Calu3 (cell line): ENCODE measurements around the gene NPC1L1. TPM values are rescaled to one million over a fixed set of nuclear protein-coding genes. Genes with fewer than 3 reads are reported as not detected.

Source experiments
- BruUV-seq: library from RNA; stranded (reverse); fragments of 400-500 nt; replicated peaks from 2 replicates; lab custom pipeline; 2021; lab: Mats Ljungman, UMichigan
- CTCF ChIA-PET: fragments of 300-600 bp; sonication (Branson Sonifier 250); formaldehyde crosslinking; loops from one replicate; lab custom pipeline; 2022; ENCODE audit warnings: antibody characterized with exemption; lab: Charles Lee
- DNase-seq: peaks from one replicate; pipeline ENCODE4 v3.0.0; 2022
- H3K27ac Mint-ChIP-seq: one replicate; pipeline ENCODE4 v1.8.0; 2022; ENCODE audit warnings: mixed read lengths; ENCODE audit not compliant: unreplicated experiment
- H3K27me3 Mint-ChIP-seq: one replicate; pipeline ENCODE4 v1.8.0; 2022; ENCODE audit warnings: mixed read lengths; ENCODE audit not compliant: unreplicated experiment
- H3K36me3 Mint-ChIP-seq: one replicate; pipeline ENCODE4 v1.8.0; 2022; ENCODE audit warnings: mild to moderate bottlenecking, moderate library complexity, mixed read lengths; ENCODE audit not compliant: insufficient read depth, unreplicated experiment
- H3K4me1 Mint-ChIP-seq: one replicate; pipeline ENCODE4 v1.8.0; 2022; ENCODE audit warnings: mild to moderate bottlenecking, low read depth, mixed read lengths; ENCODE audit not compliant: unreplicated experiment
- H3K4me3 Mint-ChIP-seq: one replicate; pipeline ENCODE4 v1.8.0; 2022; ENCODE audit warnings: mild to moderate bottlenecking, low read depth, moderate library complexity, mixed read lengths; ENCODE audit not compliant: unreplicated experiment
- H3K9me3 Mint-ChIP-seq: one replicate; pipeline ENCODE4 v1.8.0; 2022; ENCODE audit warnings: low read depth, mixed read lengths; ENCODE audit not compliant: unreplicated experiment
- intact Hi-C: fragments of 100-400 bp; cut with micrococcal nuclease; formaldehyde crosslinking; loops from one replicate; pipeline ENCODE4 v1.10.0; 2022; ENCODE audit not compliant: unreplicated experiment
- total RNA-seq: library from RNA; stranded (reverse); gene quantifications from 2 replicates; pipeline ENCODE4 v1.2.3, GENCODE V29; 2022
- TF ChIP-seq, protein P1 (sequence below): fragments of 200-600 bp; IDR thresholded peaks from one replicate; pipeline ENCODE4 v1.8.0; 2022; ENCODE audit warnings: antibody characterized with exemption; ENCODE audit not compliant: unreplicated experiment

NPC1L1 gene
- total RNA-seq, 1 experiment from 2014 or later = 46.0 TPM

DNA sequence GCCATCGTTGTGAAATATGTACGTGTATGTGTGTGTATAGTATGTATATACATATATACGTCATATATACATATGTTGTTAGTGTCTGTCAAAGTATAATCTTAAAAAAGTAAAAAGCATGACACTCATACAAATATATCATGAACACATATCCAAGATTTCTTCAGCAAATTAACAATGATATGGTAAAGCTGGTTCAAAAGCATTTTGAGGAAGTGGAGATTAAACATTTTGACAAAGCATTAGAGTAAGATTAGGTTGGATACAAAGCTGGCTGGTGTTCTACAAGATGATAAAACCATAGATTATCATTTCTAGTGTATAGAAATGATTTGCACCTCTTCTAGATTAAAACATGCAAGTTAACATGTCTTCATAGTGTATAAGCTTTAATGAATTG, 49.9 kb downstream of the NPC1L1 start:
- no TSS peak for BruUV-seq
- CTCF ChIA-PET = interaction anchor here (0.8 to 1.0 kb wide), 3 partner anchors 15 to 74 kb away, joined by 3 read pairs; no protein-coding TSS in a partner anchor
- H3K27ac Mint-ChIP-seq = peak overlapping the region; percentile 97
- TF ChIP-seq, protein P1, sequence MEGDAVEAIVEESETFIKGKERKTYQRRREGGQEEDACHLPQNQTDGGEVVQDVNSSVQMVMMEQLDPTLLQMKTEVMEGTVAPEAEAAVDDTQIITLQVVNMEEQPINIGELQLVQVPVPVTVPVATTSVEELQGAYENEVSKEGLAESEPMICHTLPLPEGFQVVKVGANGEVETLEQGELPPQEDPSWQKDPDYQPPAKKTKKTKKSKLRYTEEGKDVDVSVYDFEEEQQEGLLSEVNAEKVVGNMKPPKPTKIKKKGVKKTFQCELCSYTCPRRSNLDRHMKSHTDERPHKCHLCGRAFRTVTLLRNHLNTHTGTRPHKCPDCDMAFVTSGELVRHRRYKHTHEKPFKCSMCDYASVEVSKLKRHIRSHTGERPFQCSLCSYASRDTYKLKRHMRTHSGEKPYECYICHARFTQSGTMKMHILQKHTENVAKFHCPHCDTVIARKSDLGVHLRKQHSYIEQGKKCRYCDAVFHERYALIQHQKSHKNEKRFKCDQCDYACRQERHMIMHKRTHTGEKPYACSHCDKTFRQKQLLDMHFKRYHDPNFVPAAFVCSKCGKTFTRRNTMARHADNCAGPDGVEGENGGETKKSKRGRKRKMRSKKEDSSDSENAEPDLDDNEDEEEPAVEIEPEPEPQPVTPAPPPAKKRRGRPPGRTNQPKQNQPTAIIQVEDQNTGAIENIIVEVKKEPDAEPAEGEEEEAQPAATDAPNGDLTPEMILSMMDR = no peak
- H3K27me3 Mint-ChIP-seq = no peaks in the 10 kb centered on the region
- H3K9me3 Mint-ChIP-seq = no peaks in the 10 kb centered on the region
- H3K4me1 Mint-ChIP-seq = peaks cover 34% of the 10 kb centered on the region
- peak overlapping the region; percentile 87 for H3K4me3 Mint-ChIP-seq
- intact Hi-C loops = loop anchor here (2.0 kb wide), 1 partner anchor 72 kb away; no protein-coding TSS in a partner anchor
- no peak for DNase-seq
- peaks cover 20% of the 10 kb centered on the region for H3K36me3 Mint-ChIP-seq

DNA sequence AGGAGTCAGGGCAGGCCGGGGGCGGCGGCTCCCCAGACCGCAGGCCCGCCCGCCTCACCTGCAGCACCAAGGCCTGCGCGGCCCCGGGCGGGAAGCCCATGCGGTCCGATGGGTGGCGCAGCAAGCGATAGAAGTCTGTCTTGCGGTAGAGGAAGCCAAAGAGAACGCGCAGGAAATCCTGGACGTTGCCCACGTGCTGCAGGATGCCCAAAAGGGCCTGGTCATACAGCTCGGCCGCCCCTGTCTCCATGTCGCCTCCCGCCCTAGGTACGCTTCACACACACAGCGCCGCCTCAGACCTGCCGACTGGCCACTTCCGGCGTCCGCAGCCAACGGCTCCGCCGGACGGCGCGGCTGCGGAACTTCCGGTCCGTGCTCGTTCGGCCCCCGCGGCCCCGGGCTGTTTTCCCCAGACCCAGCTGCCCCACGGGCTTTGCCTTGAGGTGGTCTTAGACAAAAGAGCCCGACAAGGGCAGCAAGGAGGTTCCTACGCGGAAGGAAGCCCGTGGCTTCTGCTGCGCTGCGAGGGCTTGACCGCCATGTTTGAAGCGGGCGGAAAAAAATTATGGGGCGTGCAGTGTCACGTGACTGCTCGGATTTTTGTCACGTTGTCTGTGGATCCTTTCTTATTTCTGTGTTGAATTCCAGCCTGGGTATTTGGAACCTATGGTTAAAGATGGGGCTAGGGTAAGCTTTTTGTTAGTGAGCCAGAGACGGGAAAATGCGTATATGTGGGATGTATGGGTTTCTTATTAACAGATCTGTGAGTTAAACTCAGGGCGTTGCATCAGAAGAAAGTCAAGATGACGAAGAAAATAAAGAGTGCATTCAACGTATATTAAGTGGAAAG, 50.6 kb downstream of the NPC1L1 start, which contains the start of gene NUDCD3:
TSS of gene NUDCD3 (minus strand) at position 308 of the 850 bp plus-strand sequence. CDS start at position 250, 58 bp downstream.
- TF ChIP-seq, protein P1 = no peak
- CTCF ChIA-PET = interaction anchor here (0.6 to 1.3 kb wide), 9 partner anchors 13 to 625 kb away, joined by 3 to 5 read pairs (median 3); no protein-coding TSS in a partner anchor
- Mint-ChIP-seq H3K27ac (peak within 1 kb of the TSS; percentile 97), H3K9me3 (no peaks in the 10 kb centered on the region), H3K27me3 (no peaks in the 10 kb centered on the region), H3K4me1 (peaks cover 39% of the 10 kb centered on the region), H3K4me3 (peak within 1 kb of the TSS; percentile 87), H3K36me3 (peaks cover 20% of the 10 kb centered on the region)
- TSS peak; percentile 84 for BruUV-seq
- peak; percentile 91 for DNase-seq
- intact Hi-C loops = loop anchor here (1.0 to 2.0 kb wide), 2 partner anchors 51 to 72 kb away; partner anchors contain the start of gene NPC1L1

DNA sequence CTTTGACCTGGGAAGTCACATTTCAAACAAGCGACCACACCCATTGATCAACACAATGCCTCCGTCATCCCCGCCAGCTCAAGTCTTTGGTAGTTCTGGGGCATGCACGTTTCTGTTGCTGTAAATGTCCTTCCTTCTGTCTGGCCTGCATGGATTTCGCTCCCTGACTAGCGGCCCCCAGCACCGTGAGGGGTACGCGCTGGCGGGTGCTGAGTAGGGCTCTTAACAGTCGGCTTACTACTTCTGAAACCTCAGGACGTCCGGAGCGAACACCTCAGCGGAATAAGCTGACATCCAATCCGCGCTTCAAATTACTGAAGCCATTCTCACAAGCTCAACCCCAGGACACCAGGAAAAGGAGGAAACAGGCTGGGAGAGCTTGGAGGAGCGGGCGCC, 51.2 kb downstream of the NPC1L1 start:
- peak overlapping the region; percentile 97 for H3K27ac Mint-ChIP-seq
- H3K27me3 Mint-ChIP-seq = no peaks in the 10 kb centered on the region
- peak overlapping the region; percentile 87 for H3K4me3 Mint-ChIP-seq
- peak; percentile 32 for DNase-seq
- TSS peak; percentile 75 for BruUV-seq
- peaks cover 20% of the 10 kb centered on the region for H3K36me3 Mint-ChIP-seq
- TF ChIP-seq, protein P1 = no peak
- CTCF ChIA-PET = interaction anchor here (0.6 to 1.3 kb wide), 5 partner anchors 54 to 625 kb away, joined by 3 to 5 read pairs (median 3); no protein-coding TSS in a partner anchor
- no peaks in the 10 kb centered on the region for H3K9me3 Mint-ChIP-seq
- H3K4me1 Mint-ChIP-seq = peaks cover 39% of the 10 kb centered on the region
- intact Hi-C loops = loop anchor here (1.0 to 2.0 kb wide), 2 partner anchors 51 to 73 kb away; partner anchors contain the start of gene NPC1L1

DNA sequence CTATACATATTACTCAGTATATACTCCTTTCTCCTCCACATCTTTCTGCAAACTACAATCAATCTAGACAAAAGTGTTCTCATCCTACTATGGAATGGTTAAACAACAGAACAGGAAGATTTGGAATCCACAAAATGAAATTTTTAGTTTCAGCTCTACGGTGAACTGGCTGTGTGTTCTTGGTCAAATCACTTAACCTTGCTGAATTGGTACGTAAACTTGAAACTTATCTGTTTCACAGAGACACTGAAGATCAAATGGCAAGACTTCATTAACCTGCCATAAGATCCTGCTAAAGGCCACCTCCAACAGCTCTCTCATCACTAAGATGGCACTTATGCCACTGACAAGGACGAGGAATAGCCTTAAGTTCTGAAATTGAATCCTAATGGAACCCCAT, 52.2 kb downstream of the NPC1L1 start:
- H3K9me3 Mint-ChIP-seq = peaks cover 3% of the 10 kb centered on the region
- H3K36me3 Mint-ChIP-seq = peaks cover 21% of the 10 kb centered on the region
- TF ChIP-seq, protein P1 = no peak
- CTCF ChIA-PET = interaction anchor here (1.3 kb wide), 1 partner anchor 141 kb away, joined by 3 read pairs; no protein-coding TSS in a partner anchor
- DNase-seq = no peak
- peaks cover 39% of the 10 kb centered on the region for H3K4me1 Mint-ChIP-seq
- H3K4me3 Mint-ChIP-seq = peak overlapping the region; percentile 87
- intact Hi-C loops = no loop called here
- no peaks in the 10 kb centered on the region for H3K27me3 Mint-ChIP-seq
- H3K27ac Mint-ChIP-seq = no peak overlapping the region
- BruUV-seq = no TSS peak
